GM23248 (cell line): ENCODE results near the gene ARPC4. TPM values are rescaled to one million over a fixed set of nuclear protein-coding genes. Genes with fewer than 3 reads are reported as not detected.

ENCODE experiments used
- DNase-seq: peaks from one replicate; pipeline ENCODE4 v3.0.0-alpha.2; 2015
- H2AFZ ChIP-seq: fragments of 200-600 bp; sonication (generic); 2 replicates; pipeline ENCODE4 v1.6.1; 2016; ENCODE audit warnings: antibody characterized with exemption
- H3F3A ChIP-seq: fragments of 200-600 bp; sonication (generic); 2 replicates; pipeline ENCODE4 v1.6.1; 2016; ENCODE audit warnings: mild to moderate bottlenecking, antibody characterized with exemption, mixed run types; ENCODE audit not compliant: insufficient read depth
- H3K27ac ChIP-seq: fragments of 200-600 bp; sonication (generic); 2 replicates; pipeline ENCODE4 v1.5.1; 2016; ENCODE audit warnings: mild to moderate bottlenecking
- H3K27me3 ChIP-seq: fragments of 200-600 bp; sonication (generic); replicated peaks from 2 replicates; pipeline ENCODE4 v1.6.1; 2016; ENCODE audit warnings: mild to moderate bottlenecking; ENCODE audit not compliant: insufficient read depth
- H3K36me3 ChIP-seq: fragments of 200-600 bp; sonication (generic); 2 replicates; pipeline ENCODE4 v1.6.1; 2016; ENCODE audit warnings: low read depth, mild to moderate bottlenecking
- H3K4me1 ChIP-seq: fragments of 200-600 bp; sonication (generic); 2 replicates; pipeline ENCODE4 v1.6.1; 2016; ENCODE audit warnings: mild to moderate bottlenecking; ENCODE audit not compliant: insufficient read depth
- H3K4me2 ChIP-seq: fragments of 200-600 bp; sonication (generic); one replicate; pipeline ENCODE4 v1.6.1; 2016; ENCODE audit warnings: mild to moderate bottlenecking; ENCODE audit not compliant: unreplicated experiment
- H3K4me3 ChIP-seq: fragments of 200-600 bp; sonication (generic); 2 replicates; pipeline ENCODE4 v1.5.1; 2016; ENCODE audit warnings: mild to moderate bottlenecking
- H3K79me2 ChIP-seq: fragments of 200-600 bp; sonication (generic); 2 replicates; pipeline ENCODE4 v1.6.1; 2016; ENCODE audit warnings: mild to moderate bottlenecking; ENCODE audit not compliant: insufficient read depth
- H3K9ac ChIP-seq: fragments of 200-600 bp; sonication (generic); 2 replicates; pipeline ENCODE4 v1.6.1; 2016; ENCODE audit warnings: mild to moderate bottlenecking
- H3K9me2 ChIP-seq: fragments of 200-600 bp; sonication (generic); 2 replicates; pipeline ENCODE4 v1.6.1; 2016; ENCODE audit warnings: mixed run types, mild to moderate bottlenecking, moderate library complexity; ENCODE audit not compliant: insufficient read depth
- H3K9me3 ChIP-seq: fragments of 200-600 bp; sonication (generic); one replicate; pipeline ENCODE4 v1.6.1; 2017; ENCODE audit warnings: low read depth
- H4K20me1 ChIP-seq: fragments of 200-600 bp; sonication (generic); 2 replicates; pipeline ENCODE4 v1.6.0; 2016; ENCODE audit not compliant: insufficient read depth
- EZH2 ChIP-seq: fragments of 200-600 bp; sonication (generic); IDR thresholded peaks from 2 replicates; pipeline ENCODE4 v1.6.1; 2018; ENCODE audit warnings: antibody characterized with exemption, mild to moderate bottlenecking; ENCODE audit not compliant: insufficient read depth, poor library complexity, severe bottlenecking
- EZH2phosphoT487 ChIP-seq: fragments of 200-600 bp; sonication (generic); IDR thresholded peaks from 2 replicates; pipeline ENCODE4 v1.6.1; 2018; ENCODE audit warnings: antibody characterized with exemption, moderate library complexity, mild to moderate bottlenecking, low read depth; ENCODE audit not compliant: insufficient read depth
- WGBS, 2 experiments: methylation state at CpG; one replicate each; pipeline ENCODE4 v1.1.6; 2015 to 2017; ENCODE audit warnings: low lambda C conversion rate in 2 of 2, low coverage in 1 of 2; ENCODE audit errors: missing lambda C conversion rate in 2 of 2; 5-methylcytosine and 5-hydroxymethylcytosine counted together
- in situ Hi-C: fragments of 300-500 bp; cut with MboI; formaldehyde crosslinking; loops from 2 replicates; pipeline ENCODE4 v1.15.0; 2020
- polyA plus RNA-seq: library from polyadenylated mRNA; unstranded; fragments of >200 nt; fragmentation: Nextera tagmentation; extraction: Ambion mirVana; gene quantifications from 2 replicates; pipeline ENCODE4 v1.2.1, GENCODE V29; 2016
- total RNA-seq: library from RNA; depleted of rRNA; stranded (reverse); fragments of >200 nt; shearing (Covaris generic); gene quantifications from 2 replicates; pipeline ENCODE4 v1.2.3, GENCODE V29; 2014

The ARPC4 gene
- total and polyA plus RNA-seq, 2 experiments from 2014 or later = 182 to 315 TPM

- Histone ChIP-seq H2AFZ (no peak overlapping the region), H3K36me3 (peaks cover 39% of the 10 kb centered on the region), H3K4me1 (peaks cover 4% of the 10 kb centered on the region), H4K20me1 (no peaks in the 10 kb centered on the region), H3K4me3 (no peak overlapping the region), H3K4me2 (no peak overlapping the region), H3K9me3 (no peaks in the 10 kb centered on the region), H3K79me2 (0 out of 2 replicates have a peak, but pooled peaks cover 5% of the 10 kb centered on the region), H3K27ac (no peak overlapping the region), H3F3A (peaks cover 18% of the 10 kb centered on the region), H3K9me2 (no peaks in the 10 kb centered on the region), H3K9ac (no peak overlapping the region), H3K27me3 (no peaks in the 10 kb centered on the region)
- WGBS, 2 experiments = 89 to 91% methylated on average over 14 of the region's 14 CpGs
- TF ChIP-seq EZH2phosphoT487 = no peak
- no peak for TF ChIP-seq EZH2
- no peak for DNase-seq
- in situ Hi-C loops = no loop called here
These were observed 8.9 kb upstream of the ARPC4 start for GRCh38 chr3:9783954-9784353.

- no peak overlapping the region for H2AFZ ChIP-seq
- H4K20me1 ChIP-seq = no peaks in the 10 kb centered on the region
- 94 to 98% methylated on average over 4 of the region's 4 CpGs for WGBS, 2 experiments
- H3K79me2 ChIP-seq = 0 out of 2 replicates have a peak, but pooled peaks cover 6% of the 10 kb centered on the region
- no peaks in the 10 kb centered on the region for H3K9me2 ChIP-seq
- peaks cover 8% of the 10 kb centered on the region for H3F3A ChIP-seq
- no peak overlapping the region for H3K4me3 ChIP-seq
- in situ Hi-C loops = no loop called here
- H3K36me3 ChIP-seq = peaks cover 40% of the 10 kb centered on the region
- no peak overlapping the region for H3K27ac ChIP-seq
- DNase-seq = no peak
- H3K27me3 ChIP-seq = no peaks in the 10 kb centered on the region
- no peak overlapping the region for H3K9ac ChIP-seq
- TF ChIP-seq EZH2phosphoT487 = no peak
- no peaks in the 10 kb centered on the region for H3K9me3 ChIP-seq
- H3K4me1 ChIP-seq = no peaks in the 10 kb centered on the region
- H3K4me2 ChIP-seq = no peak overlapping the region
These were observed 7.9 kb upstream of the ARPC4 start for GRCh38 chr3:9784965-9785364.

DNA sequence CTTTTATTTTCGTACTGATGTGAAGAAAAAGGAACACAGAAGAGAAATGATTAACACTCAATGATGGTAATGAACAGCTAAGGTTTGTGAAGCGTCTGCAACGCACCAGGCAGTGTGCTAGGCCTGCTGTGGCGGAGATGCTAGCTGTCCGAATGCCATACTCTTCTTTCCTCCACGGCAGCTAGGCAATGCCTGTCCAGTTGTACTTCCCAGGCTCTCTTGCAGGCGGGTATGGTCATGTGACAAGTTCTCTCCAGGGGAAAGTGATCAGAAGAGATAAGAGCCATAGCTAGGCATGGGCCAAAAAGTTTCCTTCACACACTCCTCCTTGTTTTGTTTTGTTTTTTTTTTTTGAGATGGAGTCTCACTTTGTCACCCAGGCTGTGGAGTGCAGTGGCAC lies 7.3 kb upstream of the ARPC4 start:
- Histone ChIP-seq H3F3A (peaks cover 4% of the 10 kb centered on the region; the same call in 1 of the 2 replicates), H3K4me3 (no peak overlapping the region), H3K27ac (no peak overlapping the region), H3K36me3 (peaks cover 38% of the 10 kb centered on the region), H2AFZ (no peak overlapping the region), H3K79me2 (0 out of 2 replicates have a peak, but pooled peaks cover 12% of the 10 kb centered on the region), H3K27me3 (no peaks in the 10 kb centered on the region), H3K9me3 (no peaks in the 10 kb centered on the region), H3K9ac (no peak overlapping the region), H3K4me1 (no peaks in the 10 kb centered on the region), H3K9me2 (no peaks in the 10 kb centered on the region), H3K4me2 (no peak overlapping the region), H4K20me1 (no peaks in the 10 kb centered on the region)
- no peak for DNase-seq
- in situ Hi-C loops = no loop called here
- WGBS, 2 experiments = 84 to 90% methylated on average over 7 of the region's 7 CpGs
- TF ChIP-seq EZH2phosphoT487 (no peak), EZH2 (no peak)

GRCh38 chr3:9786209-9786739 lies 6.6 kb upstream of the ARPC4 start:
- Histone ChIP-seq H3K9ac (no peak overlapping the region), H3K9me2 (no peaks in the 10 kb centered on the region), H3K4me1 (no peaks in the 10 kb centered on the region), H3K79me2 (peaks cover 19% of the 10 kb centered on the region), H3K4me3 (no peak overlapping the region), H3K9me3 (no peaks in the 10 kb centered on the region), H3K27ac (no peak overlapping the region), H3K4me2 (no peak overlapping the region), H3K36me3 (peaks cover 38% of the 10 kb centered on the region), H4K20me1 (no peaks in the 10 kb centered on the region), H3K27me3 (no peaks in the 10 kb centered on the region), H2AFZ (no peak overlapping the region), H3F3A (no peaks in the 10 kb centered on the region)
- TF ChIP-seq EZH2phosphoT487 (no peak), EZH2 (no peak)
- no peak for DNase-seq
- in situ Hi-C loops = no loop called here
- 90 to 93% methylated on average over 7 of the region's 7 CpGs for WGBS, 2 experiments
